Calu3 (cell line): Measurements from ENCODE around the gene ZZZ3. TPM values are rescaled to one million over a fixed set of nuclear protein-coding genes. Genes with fewer than 3 reads are reported as not detected.
"Not testable (repeated sequence)": the region's sequence is repeated elsewhere in the genome, so short reads cannot be mapped to it uniquely, and the experiment has no call there.

Experiments
- BruUV-seq: library from RNA; stranded (reverse); fragments of 400-500 nt; replicated peaks from 2 replicates; lab custom pipeline; 2021; lab: Mats Ljungman, UMichigan
- CTCF ChIA-PET: fragments of 300-600 bp; sonication (Branson Sonifier 250); formaldehyde crosslinking; loops from one replicate; lab custom pipeline; 2022; ENCODE audit warnings: antibody characterized with exemption; lab: Charles Lee
- DNase-seq: peaks from one replicate; pipeline ENCODE4 v3.0.0; 2022
- H3K27ac Mint-ChIP-seq: one replicate; pipeline ENCODE4 v1.8.0; 2022; ENCODE audit warnings: mixed read lengths; ENCODE audit not compliant: unreplicated experiment
- H3K27me3 Mint-ChIP-seq: one replicate; pipeline ENCODE4 v1.8.0; 2022; ENCODE audit warnings: mixed read lengths; ENCODE audit not compliant: unreplicated experiment
- H3K36me3 Mint-ChIP-seq: one replicate; pipeline ENCODE4 v1.8.0; 2022; ENCODE audit warnings: mild to moderate bottlenecking, moderate library complexity, mixed read lengths; ENCODE audit not compliant: insufficient read depth, unreplicated experiment
- H3K4me1 Mint-ChIP-seq: one replicate; pipeline ENCODE4 v1.8.0; 2022; ENCODE audit warnings: mild to moderate bottlenecking, low read depth, mixed read lengths; ENCODE audit not compliant: unreplicated experiment
- H3K4me3 Mint-ChIP-seq: one replicate; pipeline ENCODE4 v1.8.0; 2022; ENCODE audit warnings: mild to moderate bottlenecking, low read depth, moderate library complexity, mixed read lengths; ENCODE audit not compliant: unreplicated experiment
- H3K9me3 Mint-ChIP-seq: one replicate; pipeline ENCODE4 v1.8.0; 2022; ENCODE audit warnings: low read depth, mixed read lengths; ENCODE audit not compliant: unreplicated experiment
- intact Hi-C: fragments of 100-400 bp; cut with micrococcal nuclease; formaldehyde crosslinking; loops from one replicate; pipeline ENCODE4 v1.10.0; 2022; ENCODE audit not compliant: unreplicated experiment
- total RNA-seq: library from RNA; stranded (reverse); gene quantifications from 2 replicates; pipeline ENCODE4 v1.2.3, GENCODE V29; 2022
- TF ChIP-seq, protein P1 (sequence below): fragments of 200-600 bp; IDR thresholded peaks from one replicate; pipeline ENCODE4 v1.8.0; 2022; ENCODE audit warnings: antibody characterized with exemption; ENCODE audit not compliant: unreplicated experiment

Gene ZZZ3
- total RNA-seq, 1 experiment from 2014 or later = 53.4 TPM

DNA sequence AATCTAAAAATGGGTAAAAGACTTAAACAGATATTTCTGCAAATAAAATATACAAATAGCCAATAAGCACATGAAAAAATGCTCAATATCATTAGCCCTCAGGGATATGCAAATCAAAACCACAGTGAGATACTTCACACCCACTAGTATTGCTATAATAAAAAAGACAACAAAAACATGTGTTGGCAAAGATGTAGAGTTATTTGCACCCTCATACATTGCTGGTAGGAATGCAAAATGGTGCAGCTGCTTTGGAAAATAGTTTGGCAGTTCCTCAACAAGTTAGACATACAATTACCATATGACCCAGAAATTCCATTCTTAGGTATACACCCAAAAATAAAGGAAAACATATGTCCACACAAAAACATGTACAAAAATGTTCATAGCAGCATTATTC, 30.2 kb downstream of the ZZZ3 start:
- BruUV-seq = no TSS peak
- H3K36me3 Mint-ChIP-seq = peaks cover 27% of the 10 kb centered on the region
- TF ChIP-seq, protein P1, sequence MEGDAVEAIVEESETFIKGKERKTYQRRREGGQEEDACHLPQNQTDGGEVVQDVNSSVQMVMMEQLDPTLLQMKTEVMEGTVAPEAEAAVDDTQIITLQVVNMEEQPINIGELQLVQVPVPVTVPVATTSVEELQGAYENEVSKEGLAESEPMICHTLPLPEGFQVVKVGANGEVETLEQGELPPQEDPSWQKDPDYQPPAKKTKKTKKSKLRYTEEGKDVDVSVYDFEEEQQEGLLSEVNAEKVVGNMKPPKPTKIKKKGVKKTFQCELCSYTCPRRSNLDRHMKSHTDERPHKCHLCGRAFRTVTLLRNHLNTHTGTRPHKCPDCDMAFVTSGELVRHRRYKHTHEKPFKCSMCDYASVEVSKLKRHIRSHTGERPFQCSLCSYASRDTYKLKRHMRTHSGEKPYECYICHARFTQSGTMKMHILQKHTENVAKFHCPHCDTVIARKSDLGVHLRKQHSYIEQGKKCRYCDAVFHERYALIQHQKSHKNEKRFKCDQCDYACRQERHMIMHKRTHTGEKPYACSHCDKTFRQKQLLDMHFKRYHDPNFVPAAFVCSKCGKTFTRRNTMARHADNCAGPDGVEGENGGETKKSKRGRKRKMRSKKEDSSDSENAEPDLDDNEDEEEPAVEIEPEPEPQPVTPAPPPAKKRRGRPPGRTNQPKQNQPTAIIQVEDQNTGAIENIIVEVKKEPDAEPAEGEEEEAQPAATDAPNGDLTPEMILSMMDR = no peak
- intact Hi-C loops = no loop called here
- no peak for DNase-seq
- peaks cover 4% of the 10 kb centered on the region for H3K9me3 Mint-ChIP-seq
- no peaks in the 10 kb centered on the region for H3K27me3 Mint-ChIP-seq
- no peak overlapping the region for H3K4me3 Mint-ChIP-seq
- CTCF ChIA-PET = interaction anchor here (0.6 kb wide), 1 partner anchor 31 kb away, joined by 5 read pairs; no protein-coding TSS in a partner anchor
- H3K4me1 Mint-ChIP-seq = peaks cover 8% of the 10 kb centered on the region
- H3K27ac Mint-ChIP-seq = no peak overlapping the region

DNA sequence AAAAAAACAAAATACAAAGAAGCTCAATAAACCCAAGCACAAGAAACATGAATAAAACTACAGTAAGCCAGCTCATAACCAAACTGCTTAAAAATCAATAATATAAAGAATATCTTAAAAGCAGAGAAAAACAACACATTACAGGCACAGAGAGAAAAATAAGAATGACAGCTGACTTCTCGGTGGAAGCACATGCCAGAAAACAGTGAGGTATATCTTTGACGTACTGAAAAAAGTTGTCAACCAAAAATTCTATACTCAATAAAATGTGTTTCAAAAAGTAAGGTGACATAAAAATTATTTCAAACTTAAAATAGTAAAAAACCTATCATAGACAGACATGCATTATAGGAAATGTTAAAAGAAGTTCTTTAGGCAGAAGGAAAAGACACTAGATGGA, 33.3 kb downstream of the ZZZ3 start:
- no TSS peak for BruUV-seq
- H3K4me1 Mint-ChIP-seq = peaks cover 8% of the 10 kb centered on the region
- H3K4me3 Mint-ChIP-seq = no peak overlapping the region
- intact Hi-C loops = no loop called here
- no peak for DNase-seq
- CTCF ChIA-PET = no interaction called here
- peaks cover 4% of the 10 kb centered on the region for H3K9me3 Mint-ChIP-seq
- H3K36me3 Mint-ChIP-seq = peaks cover 27% of the 10 kb centered on the region
- H3K27me3 Mint-ChIP-seq = no peaks in the 10 kb centered on the region
- no peak overlapping the region for H3K27ac Mint-ChIP-seq
- TF ChIP-seq, protein P1 = no peak

- H3K9me3 Mint-ChIP-seq, DNase-seq, intact Hi-C loops, CTCF ChIA-PET, H3K27me3 Mint-ChIP-seq, H3K4me1 Mint-ChIP-seq, H3K4me3 Mint-ChIP-seq, H3K27ac Mint-ChIP-seq, BruUV-seq: not testable (repeated sequence)
- H3K36me3 Mint-ChIP-seq = peaks cover 23% of the 10 kb centered on the region
Measured at GRCh38 chr1:77646224-77646623, 36.2 kb downstream of the ZZZ3 start.

- DNase-seq = no peak
- no TSS peak for BruUV-seq
- intact Hi-C loops = no loop called here
- TF ChIP-seq, protein P1 = no peak
- Mint-ChIP-seq H3K4me1 (peaks cover 9% of the 10 kb centered on the region), H3K27me3 (no peaks in the 10 kb centered on the region), H3K36me3 (peaks cover 15% of the 10 kb centered on the region), H3K4me3 (no peak overlapping the region), H3K9me3 (peaks cover 2% of the 10 kb centered on the region), H3K27ac (no peak overlapping the region)
- CTCF ChIA-PET = no interaction called here
Measured at GRCh38 chr1:77643456-77643855, 39.0 kb downstream of the ZZZ3 start.

DNA sequence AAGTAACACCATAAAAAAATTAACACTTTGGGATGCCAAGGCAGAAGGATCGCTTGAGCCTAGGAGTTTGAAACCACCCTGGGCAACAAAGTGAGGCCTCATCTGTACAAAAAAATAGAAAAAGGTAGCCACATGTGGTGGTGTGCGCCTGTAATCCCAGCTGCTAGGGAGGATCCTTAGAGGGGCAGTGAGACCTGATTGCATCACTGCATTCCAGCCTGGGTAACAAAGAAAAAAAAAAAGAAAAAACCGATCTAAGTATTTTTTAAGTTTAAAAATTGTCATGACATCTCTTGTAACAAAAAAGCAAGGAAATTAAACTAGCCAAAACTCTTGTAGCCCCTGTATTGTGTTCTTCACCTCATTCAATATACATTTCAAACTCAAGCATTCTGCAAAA, 39.5 kb downstream of the ZZZ3 start:
- H3K4me1 Mint-ChIP-seq = peaks cover 9% of the 10 kb centered on the region
- no peak overlapping the region for H3K27ac Mint-ChIP-seq
- H3K36me3 Mint-ChIP-seq = peaks cover 12% of the 10 kb centered on the region
- CTCF ChIA-PET = no interaction called here
- no TSS peak for BruUV-seq
- no peaks in the 10 kb centered on the region for H3K9me3 Mint-ChIP-seq
- TF ChIP-seq, protein P1 = no peak
- no peak for DNase-seq
- no peaks in the 10 kb centered on the region for H3K27me3 Mint-ChIP-seq
- no peak overlapping the region for H3K4me3 Mint-ChIP-seq
- intact Hi-C loops = no loop called here
